GM18951 (cell line): ENCODE measurements around the gene FADS1.

Experiments
- POLR2A ChIP-seq: IDR thresholded peaks from 4 replicates; pipeline ENCODE4 v1.6.1; 2011; ENCODE audit warnings: mild to moderate bottlenecking; ENCODE audit not compliant: insufficient read length, insufficient read depth; ENCODE audit errors: extremely low read depth
- in situ Hi-C: fragments of 300-500 bp; cut with MboI; formaldehyde crosslinking; loops from one replicate; pipeline ENCODE4 v1.12.0; 2022; ENCODE audit warnings: low sequenced_read_pairs, mixed read lengths, inconsistent platforms; ENCODE audit not compliant: unreplicated experiment

The FADS1 gene

GRCh38 chr11:61777234-61778090, 39.3 kb downstream of the FADS1 start:
- in situ Hi-C loops: no loop called here
- TF ChIP-seq POLR2A: no peak

DNA sequence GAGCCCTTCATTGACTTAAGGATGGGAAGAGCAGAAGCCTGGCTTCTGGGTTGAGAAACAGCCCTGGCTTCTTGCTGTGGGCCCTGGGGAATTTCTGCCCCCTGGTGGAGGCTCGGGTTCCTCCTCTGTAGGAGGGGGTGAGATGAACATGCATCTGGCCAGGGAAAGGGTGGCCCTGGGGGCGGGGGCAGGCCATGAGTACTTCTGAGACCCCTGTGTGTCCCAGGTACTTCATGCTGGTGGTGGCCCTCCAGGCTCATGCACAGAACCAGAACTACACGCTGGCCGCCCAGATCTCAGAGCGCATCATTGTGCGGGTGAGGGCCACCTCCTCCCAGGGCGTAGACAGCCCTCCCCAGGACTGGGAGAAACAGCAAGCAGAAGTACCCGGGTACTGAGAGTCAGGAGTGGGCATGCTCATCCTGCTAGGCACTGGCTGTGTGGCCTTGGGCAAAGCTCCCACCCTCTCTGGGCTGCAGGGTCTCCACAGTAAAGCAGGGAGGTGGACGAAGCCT, 40.2 kb downstream of the FADS1 start:
- TF ChIP-seq POLR2A: no peak
- in situ Hi-C loops: no loop called here

DNA sequence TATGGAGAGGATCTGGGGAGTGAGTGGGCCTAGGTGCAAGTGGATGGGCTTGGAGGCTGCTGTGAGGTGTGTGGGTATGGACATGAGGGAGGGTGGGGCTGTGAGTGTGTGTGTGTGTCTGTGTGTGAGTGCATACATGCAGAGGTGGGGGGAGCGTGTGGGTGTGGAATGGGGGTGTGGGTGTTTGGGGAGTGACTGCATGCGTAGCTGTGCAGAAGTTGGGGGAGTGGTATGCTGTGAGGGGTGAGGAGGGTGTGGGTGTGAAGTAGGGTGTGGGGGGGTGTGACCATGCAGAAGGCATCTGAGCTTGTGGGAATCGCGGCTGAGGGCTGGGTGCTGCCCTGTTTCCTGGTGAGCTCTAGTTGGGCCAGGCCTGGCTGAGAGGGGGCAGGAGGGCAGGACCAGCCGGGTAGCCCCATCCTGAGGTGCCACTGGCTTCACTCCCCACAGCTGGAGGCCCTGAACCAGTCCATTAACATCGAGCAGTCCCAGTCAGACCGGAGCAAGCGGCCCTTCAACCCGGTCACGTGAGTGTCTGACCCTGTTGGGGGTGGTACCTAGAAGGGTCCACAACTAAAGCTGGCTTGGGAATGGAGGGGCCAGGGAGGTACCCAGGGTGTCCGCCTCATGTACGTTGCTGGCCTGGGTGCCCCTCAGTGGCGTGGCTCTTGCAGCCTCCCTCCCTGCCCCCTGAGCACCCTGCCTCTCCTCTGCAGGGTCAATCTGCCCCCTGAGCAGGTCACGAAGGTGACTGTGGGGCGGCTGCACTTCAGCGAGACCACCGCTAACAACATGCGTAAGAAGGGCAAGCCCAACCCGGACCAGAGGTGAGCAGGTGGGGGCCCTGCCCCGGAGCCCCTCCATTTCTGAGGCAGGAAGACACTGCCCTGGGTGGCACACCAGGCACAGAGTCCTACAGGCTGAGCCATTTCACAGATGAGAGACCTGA, 40.9 kb downstream of the FADS1 start:
- TF ChIP-seq POLR2A: no peak
- in situ Hi-C loops: no loop called here

- in situ Hi-C loops: no loop called here
- TF ChIP-seq POLR2A: no peak
Observed at GRCh38 chr11:61775106-61775505, 41.7 kb downstream of the FADS1 start.

GRCh38 chr11:61774411-61774810, 42.4 kb downstream of the FADS1 start:
- no peak for TF ChIP-seq POLR2A
- in situ Hi-C loops: no loop called here

GRCh38 chr11:61773809-61774208, 43.0 kb downstream of the FADS1 start:
- in situ Hi-C loops: no loop called here
- no peak for TF ChIP-seq POLR2A

DNA sequence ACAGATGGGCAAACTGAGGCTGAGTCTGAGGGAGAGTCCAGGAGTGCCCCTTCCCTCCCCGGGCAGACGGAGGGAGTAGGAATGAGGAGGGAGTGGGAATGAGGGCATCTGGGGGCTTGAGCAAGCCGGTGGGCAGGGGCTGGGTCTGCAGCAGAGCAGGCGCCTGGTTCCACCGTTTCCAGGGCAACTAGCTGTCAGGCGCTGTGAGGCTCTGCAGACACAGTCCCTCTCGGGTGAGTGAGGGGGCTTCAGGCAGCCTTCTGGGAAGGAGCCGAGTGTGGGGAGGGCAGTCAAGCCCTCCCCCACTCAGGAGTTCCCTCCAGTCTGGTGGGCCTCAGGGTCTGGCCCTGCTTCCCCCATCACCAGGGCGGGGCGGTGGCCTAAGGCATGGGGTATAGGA, 43.4 kb downstream of the FADS1 start:
- TF ChIP-seq POLR2A: no peak
- in situ Hi-C loops: no loop called here

GRCh38 chr11:61771985-61772455, 44.8 kb downstream of the FADS1 start:
- in situ Hi-C loops: no loop called here

DNA sequence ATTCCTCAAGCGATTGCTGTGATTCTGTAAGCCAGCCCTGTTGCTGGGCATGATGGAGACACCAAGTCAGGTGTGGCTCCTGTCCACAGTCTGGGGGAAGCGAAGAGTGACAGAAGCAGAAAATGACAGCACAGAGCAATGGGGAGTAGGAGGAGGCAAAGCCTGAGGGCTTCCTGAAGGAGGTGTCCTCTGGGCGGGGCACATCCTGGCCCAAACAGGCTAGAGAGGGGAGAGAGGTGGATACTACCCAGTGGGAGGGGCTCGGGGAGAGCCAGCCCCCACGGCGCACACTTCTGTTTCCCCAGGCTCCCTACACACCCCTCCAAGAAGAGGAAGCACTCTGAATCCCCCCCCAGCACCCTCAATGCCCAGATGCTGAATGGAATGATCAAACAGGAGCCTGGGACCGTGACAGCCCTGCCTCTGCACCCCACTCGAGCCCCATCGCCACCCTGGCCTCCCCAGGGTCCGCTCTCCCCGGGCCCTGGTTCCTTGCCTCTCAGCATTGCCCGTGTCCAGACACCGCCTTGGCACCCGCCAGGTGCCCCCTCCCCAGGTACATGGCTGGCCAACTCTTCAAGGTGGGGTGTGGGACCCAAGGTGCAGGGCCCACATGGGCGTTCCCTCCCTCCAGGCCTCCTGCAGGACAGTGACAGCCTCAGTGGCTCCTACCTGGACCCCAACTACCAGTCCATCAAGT, 45.5 kb downstream of the FADS1 start:
- in situ Hi-C loops: no loop called here
- TF ChIP-seq POLR2A: no peak

More at GRCh38 chr11:61771985-61772455, 44.8 kb downstream of the FADS1 start:
- TF ChIP-seq POLR2A: no peak

- TF ChIP-seq POLR2A: no peak
- in situ Hi-C loops: no loop called here
Observed at GRCh38 chr11:61769946-61770683, 46.7 kb downstream of the FADS1 start.

DNA sequence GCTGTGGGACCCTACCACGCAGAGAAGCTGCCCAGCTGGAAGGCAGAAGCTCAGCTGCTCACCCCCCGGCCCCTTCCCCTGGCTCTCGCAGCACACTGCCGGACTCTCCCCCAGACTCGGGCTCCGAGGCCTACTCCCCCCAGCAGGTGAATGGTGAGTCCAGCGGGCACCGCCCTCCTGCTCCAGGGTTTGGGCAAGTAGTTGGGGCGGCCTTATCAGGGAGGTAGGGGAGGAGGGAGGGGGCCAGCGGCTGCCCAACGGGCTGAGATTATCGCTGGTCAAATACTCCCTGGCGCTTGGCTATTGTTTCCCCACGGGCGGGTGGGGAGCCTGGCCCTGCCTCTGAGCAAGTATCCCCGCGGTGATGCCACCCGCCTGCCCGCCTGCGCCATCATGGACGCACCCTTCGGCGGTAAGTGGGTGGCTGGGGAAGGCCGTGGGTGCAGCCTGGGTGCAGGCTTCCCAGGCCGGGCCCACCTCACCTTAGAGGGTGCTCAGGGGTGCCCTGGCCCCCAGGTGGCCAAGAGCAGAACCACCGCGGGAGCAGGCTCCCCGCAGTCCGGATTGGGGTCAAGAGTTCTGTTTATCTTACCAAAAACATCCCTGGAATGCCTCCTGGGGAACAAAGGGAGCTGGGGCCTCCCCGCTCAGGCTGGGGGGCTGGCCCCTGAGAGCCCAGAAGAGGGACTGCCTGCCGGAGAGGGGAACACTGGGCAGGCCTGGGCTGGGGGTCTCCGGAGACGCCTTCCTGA, 47.5 kb downstream of the FADS1 start:
- in situ Hi-C loops: no loop called here
- TF ChIP-seq POLR2A: no peak
